HepG2 (cell line): ENCODE measurements around the gene BLMH. TPM values are rescaled to one million over a fixed set of nuclear protein-coding genes. Genes with fewer than 3 reads are reported as not detected.

Experiments
- ATAC-seq: fragments of 200-7000 bp; cut with Tn5 transposase; 3 replicates; pipeline ENCODE4 v1.9.1; 2020; ENCODE audit warnings: mild to moderate bottlenecking, moderate library complexity
- BruUV-seq: library from RNA; stranded (reverse); fragments of 400-500 nt; replicated peaks from 2 replicates; lab custom pipeline; 2021; lab: Mats Ljungman, UMichigan
- CTCF ChIA-PET: fragments of 300-600 bp; formaldehyde crosslinking; extraction: SDS; loops from one replicate; lab custom pipeline; 2021; ENCODE audit warnings: low total read pairs, inconsistent platforms, low intra/inter-chr PET ratio; lab: Yijun Ruan, JAX
- POLR2A ChIA-PET: fragments of 350-600 bp; sonication (Branson Sonifier 250); formaldehyde crosslinking; loops from one replicate; lab custom pipeline; 2020; ENCODE audit warnings: antibody characterized with exemption, inconsistent platforms; lab: Yijun Ruan, JAX
- DNase-seq: peaks from one replicate; pipeline ENCODE4 v3.0.0-alpha.2; 2015; ENCODE audit warnings: low spot score
- FAIRE-seq: peaks from 3 replicates; lab custom pipeline; 2011; peaks lifted over from hg19 to GRCh38; lab: Jason Lieb, UNC
- H2AFZ ChIP-seq: one replicate; pipeline ENCODE4 v1.6.1; 2011; ENCODE audit warnings: low read length, inconsistent platforms
- H3K27ac ChIP-seq: fragments of 300-600 bp; 3 replicates; pipeline ENCODE4 v1.8.0; 2011; ENCODE audit warnings: mixed run types, mild to moderate bottlenecking, mixed read lengths, low read length, inconsistent platforms; ENCODE audit not compliant: insufficient read depth; ENCODE audit errors: extremely low read length
- H3K27me3 ChIP-seq, 2 experiments: fragments of 200-600 bp in 1 of 2; 2 replicates in 1 of 2; 3 replicates in 1 of 2; pipeline versions ENCODE4 v1.6.0 to v1.8.0; 2011; ENCODE audit warnings: low read length in 2 of 2, mild to moderate bottlenecking in 2 of 2, moderate library complexity in 2 of 2, inconsistent platforms in 1 of 2; ENCODE audit not compliant: insufficient read depth in 2 of 2, control insufficient read depth in 1 of 2
- H3K36me3 ChIP-seq, 2 experiments: fragments of 200-600 bp in 1 of 2; replicated peaks in 1 of 2; 2 replicates in 1 of 2; 3 replicates in 1 of 2; pipeline versions ENCODE4 v1.5.1 to v1.8.0; 2011; ENCODE audit warnings: low read length in 2 of 2, inconsistent platforms in 1 of 2; ENCODE audit not compliant: insufficient read depth in 2 of 2, control insufficient read depth in 1 of 2
- H3K4me1 ChIP-seq: 2 replicates; pipeline ENCODE4 v1.5.1; 2012; ENCODE audit warnings: low read length, inconsistent platforms; ENCODE audit not compliant: insufficient read depth
- H3K4me2 ChIP-seq: 2 replicates; pipeline ENCODE4 v1.6.0; 2011; ENCODE audit warnings: low read depth, low read length, inconsistent platforms
- H3K4me3 ChIP-seq, 3 experiments: fragments of 200-600 bp in 1 of 3; sonication (generic), shearing (Covaris generic) in 1 of 3; replicated peaks in 1 of 3; 2 replicates each; pipeline ENCODE4 v1.5.1; 2011 to 2016; ENCODE audit warnings: low read length in 3 of 3, inconsistent platforms in 2 of 3, low read depth in 2 of 3, mild to moderate bottlenecking in 2 of 3, control low read depth in 1 of 3, mixed read lengths in 1 of 3; ENCODE audit not compliant: insufficient read depth in 1 of 3
- H3K79me2 ChIP-seq: one replicate; pipeline ENCODE4 v1.6.1; 2011; ENCODE audit warnings: low read length, inconsistent platforms; ENCODE audit not compliant: insufficient read depth
- H3K9ac ChIP-seq: 2 replicates; pipeline ENCODE4 v1.6.0; 2011; ENCODE audit warnings: mild to moderate bottlenecking, low read depth, low read length, inconsistent platforms; ENCODE audit not compliant: insufficient read depth
- H3K9me3 ChIP-seq: 2 replicates; pipeline ENCODE4 v1.5.1; 2012; ENCODE audit warnings: mild to moderate bottlenecking, low read length
- H4K20me1 ChIP-seq: 2 replicates; pipeline ENCODE4 v1.6.0; 2011; ENCODE audit warnings: inconsistent platforms, mild to moderate bottlenecking, low read length, moderate library complexity; ENCODE audit not compliant: insufficient read depth
- AGO2 ChIP-seq: fragments of 200-400 bp; formaldehyde crosslinking; optimal IDR thresholded peaks from 2 replicates; pipeline ENCODE3; 2017; ENCODE audit warnings: mild to moderate bottlenecking, low read depth, low read length, moderate library complexity
- ATAD3A ChIP-seq: sonication (generic); formaldehyde crosslinking; IDR thresholded peaks from 2 replicates; pipeline ENCODE4 v1.4.0; 2020; ENCODE audit warnings: missing genetic modification reagents
- CBX5 ChIP-seq: sonication (generic); formaldehyde crosslinking; IDR thresholded peaks from 2 replicates; pipeline ENCODE4 v1.4.0; 2020; ENCODE audit warnings: missing genetic modification reagents, borderline replicate concordance
- FOXC1 ChIP-seq: sonication (generic); formaldehyde crosslinking; IDR thresholded peaks from 2 replicates; pipeline ENCODE4 v1.8.0; 2022; ENCODE audit warnings: mild to moderate bottlenecking, missing genetic modification reagents, borderline replicate concordance
- KAT7 ChIP-seq: IDR thresholded peaks from 2 replicates; pipeline ENCODE4 v1.6.1; 2018; ENCODE audit warnings: borderline replicate concordance, missing compliant biosample characterization
- MTA3 ChIP-seq: sonication (generic); formaldehyde crosslinking; IDR thresholded peaks from 2 replicates; pipeline ENCODE4 v1.4.0; 2020; ENCODE audit warnings: missing genetic modification reagents
- NFYC ChIP-seq: IDR thresholded peaks from 2 replicates; pipeline ENCODE4 v1.6.1; 2016; ENCODE audit warnings: missing genetic modification reagents, missing compliant biosample characterization
- NONO ChIP-seq, 2 experiments: fragments of 450-650 bp in 1 of 2; sonication (generic) in 1 of 2; formaldehyde crosslinking in 1 of 2; IDR thresholded peaks in 1 of 2; conservative IDR thresholded peaks in 1 of 2; 2 replicates each; pipeline versions ENCODE4 v1.6.1 to v1.8.0; 2017 to 2022; ENCODE audit warnings: mild to moderate bottlenecking in 1 of 2, missing genetic modification reagents in 1 of 2, moderate library complexity in 1 of 2
- TFDP2 ChIP-seq: sonication (generic); formaldehyde crosslinking; IDR thresholded peaks from 2 replicates; pipeline ENCODE4 v1.4.0; 2020; ENCODE audit warnings: missing genetic modification reagents
- TRIM24 ChIP-seq: sonication (generic); formaldehyde crosslinking; IDR thresholded peaks from 2 replicates; pipeline ENCODE4 v1.8.0; 2022; ENCODE audit warnings: mild to moderate bottlenecking, missing genetic modification reagents
- ZBTB4 ChIP-seq: sonication (generic); formaldehyde crosslinking; IDR thresholded peaks from 2 replicates; pipeline ENCODE4 v1.4.0; 2020; ENCODE audit warnings: missing genetic modification reagents, mild to moderate bottlenecking, borderline replicate concordance
- ZNF446 ChIP-seq: sonication (generic); formaldehyde crosslinking; IDR thresholded peaks from 2 replicates; pipeline ENCODE4 v1.5.0; 2020; ENCODE audit warnings: mild to moderate bottlenecking, missing genetic modification reagents
- ZNF639 ChIP-seq: conservative IDR thresholded peaks from 2 replicates; pipeline ENCODE4 v1.6.1; 2018; ENCODE audit warnings: missing genetic modification reagents
- ZNF75D ChIP-seq: sonication (generic); formaldehyde crosslinking; IDR thresholded peaks from 2 replicates; pipeline ENCODE4 v1.8.1; 2023; ENCODE audit warnings: missing genetic modification reagents, mild to moderate bottlenecking, borderline replicate concordance
- ZNF768 ChIP-seq: sonication (generic); formaldehyde crosslinking; IDR thresholded peaks from 2 replicates; pipeline ENCODE4 v1.4.0; 2020; ENCODE audit warnings: missing genetic modification reagents
- ZNF879 ChIP-seq: sonication (generic); formaldehyde crosslinking; IDR thresholded peaks from 2 replicates; pipeline ENCODE4 v1.8.1; 2023; ENCODE audit warnings: missing genetic modification reagents
- WGBS: methylation state at CpG from one replicate; pipeline ENCODE4 v1.1.6; 2017; ENCODE audit warnings: low lambda C conversion rate; 5-methylcytosine and 5-hydroxymethylcytosine counted together
- in situ Hi-C: cut with HindIII; loops from 2 replicates; pipeline ENCODE4 v1.10.0; 2017; ENCODE audit warnings: low pct_unique_long_range_greater_than_20kb; ENCODE audit not compliant: extremely low pct_ligation_motif_present
- intact Hi-C: fragments of 100-400 bp; cut with micrococcal nuclease; formaldehyde crosslinking; loops from one replicate; pipeline ENCODE4 v1.10.0; 2022; ENCODE audit not compliant: unreplicated experiment
- polyA plus RNA-seq, 8 experiments: library from polyadenylated mRNA; depleted of rRNA in 3 of 8; stranded (reverse) in 7 of 8; unstranded in 1 of 8; fragments of >200 nt; fragmentation: Illumina TruSeq in 4 of 8; extraction: Trizol in 4 of 8; gene quantifications; 2 replicates each; pipeline versions ENCODE4 v1.2.1 to v1.2.3, GENCODE V29; 2011 to 2016; ENCODE audit warnings: low read depth in 4 of 8, missing spikeins in 1 of 8, mixed read lengths in 1 of 8; ENCODE audit not compliant: insufficient read depth in 1 of 8
- total RNA-seq, 5 experiments: library from RNA; depleted of rRNA; stranded (reverse); fragments of >200 nt; fragmentation: Illumina TruSeq; extraction: Trizol; gene quantifications; 2 replicates each; pipeline ENCODE4 v1.2.3, GENCODE V29; 2016; ENCODE audit warnings: low read depth in 1 of 5

BLMH gene
- total and polyA plus RNA-seq, 2 of the 13 experiments (the other 11 are each of a cell fraction or from before 2014, with no cell fraction given): 12.1 to 41.0 TPM

- Histone ChIP-seq H3K79me2 (no peaks in the 10 kb centered on the region), H2AFZ (no peak overlapping the region), H3K27ac (no peak overlapping the region), H3K4me3 (no peak overlapping the region), H3K4me2 (no peak overlapping the region), H3K4me1 (peaks cover 65% of the 10 kb centered on the region), H3K9ac (no peak overlapping the region), H3K36me3 (no peaks in the 10 kb centered on the region), H3K27me3 (no peaks in the 10 kb centered on the region), H3K9me3 (no peaks in the 10 kb centered on the region), H4K20me1 (no peaks in the 10 kb centered on the region)
- in situ Hi-C loops (loop anchor here (10.0 kb wide), 1 partner anchor 109 kb away; no protein-coding TSS in a partner anchor), intact Hi-C loops (no loop called here)
- POLR2A ChIA-PET: interaction anchor here (1.5 kb wide), 1 partner anchor 8 kb away, joined by 7 read pairs; no protein-coding TSS in a partner anchor
- FAIRE-seq: no peak
- ATAC-seq: no peak
- BruUV-seq: no TSS peak
- CTCF ChIA-PET: no interaction called here
- WGBS: 80% methylated on average over 6 of the region's 6 CpGs
- no peak for DNase-seq
- TF ChIP-seq MTA3: no peak
- no peak for TF ChIP-seq NONO (IDR thresholded peaks at IDR 0.05)
- TF ChIP-seq NONO (CRISPR knock-in tag; conservative IDR thresholded peaks at IDR 0.05): no peak
- TF ChIP-seq CBX5: no peak
- no peak for TF ChIP-seq AGO2
- no peak for TF ChIP-seq ZNF75D
- TF ChIP-seq ZNF446: no peak
- no peak for TF ChIP-seq ZNF639 (CRISPR knock-in tag)
- no peak for TF ChIP-seq ZNF879 (CRISPR knock-in tag)
- TF ChIP-seq ZNF768 (CRISPR knock-in tag): no peak
- TF ChIP-seq TRIM24 (CRISPR knock-in tag): no peak
- no peak for TF ChIP-seq ATAD3A (CRISPR knock-in tag)
- TF ChIP-seq FOXC1 (CRISPR knock-in tag): no peak
- TF ChIP-seq ZBTB4: no peak
- TF ChIP-seq NFYC: no peak
- no peak for TF ChIP-seq KAT7
- TF ChIP-seq TFDP2 (CRISPR knock-in tag): no peak
These were observed 57.4 kb downstream of the BLMH start for GRCh38 chr17:30234296-30234695.
